ENCODE data around the gene GRB2. TPM values are rescaled to one million over a fixed set of nuclear protein-coding genes. Genes with fewer than 3 reads are reported as not detected.

GRB2 gene
- total and polyA plus RNA-seq, 10 of the 15 experiments (the other 5 are each of a cell fraction or from before 2014, with no cell fraction given), result 113 to 268 (median 158) TPM

- TF ChIP-seq ATF7 (IDR thresholded peaks at IDR 0.05; ENCODE audit: low read depth) (peak; percentile 33; the same call in 1 of the 2 replicates), CTCF (IDR thresholded peaks at IDR 0.05 in 2 of 3, conservative IDR thresholded peaks at IDR 0.05 in 1 of 3; ENCODE audit: control insufficient read depth in 2 of 3, extremely low read depth in 1 of 3, insufficient read depth in 1 of 3, low read depth in 3 of 3, low read length in 3 of 3) (no peak), FOXK2 (IDR thresholded peaks at IDR 0.05) (no peak), POU2F2 (IDR thresholded peaks at IDR 0.05; ENCODE audit: borderline replicate concordance, low read depth, low read length) (peak; percentile 98; the same call in 2 of the 3 replicates), MXI1 (IDR thresholded peaks at IDR 0.05; ENCODE audit: low read depth, low read length) (no peak; the same call in 1 of the 2 replicates), CREB1 (IDR thresholded peaks at IDR 0.05; ENCODE audit: low read depth) (no peak), LARP7 (IDR thresholded peaks at IDR 0.05) (no peak), NRF1 (conservative IDR thresholded peaks at IDR 0.05; ENCODE audit: low read depth, low read length) (no peak), RB1 (IDR thresholded peaks at IDR 0.05; ENCODE audit: borderline replicate concordance) (no peak), GABPA (IDR thresholded peaks at IDR 0.05; ENCODE audit: low read depth) (no peak), ZNF384 (IDR thresholded peaks at IDR 0.05; ENCODE audit: borderline replicate concordance, low read depth, low read length) (no peak; the same call in 1 of the 2 replicates), EED (IDR thresholded peaks at IDR 0.05; ENCODE audit: low read depth) (no peak), NFIC (IDR thresholded peaks at IDR 0.05; ENCODE audit: low read depth, low read length) (no peak), ZNF687 (IDR thresholded peaks at IDR 0.05) (no peak), HDAC6 (IDR thresholded peaks at IDR 0.05; ENCODE audit: unreplicated experiment) (no peak), CREM (IDR thresholded peaks at IDR 0.05; ENCODE audit: low read depth) (0 out of 2 replicates have a peak, but pooled peaks have one; percentile 13), FOXM1 (IDR thresholded peaks at IDR 0.05; ENCODE audit: low read depth, low read length) (peak; percentile 73; the same call in 1 of the 2 replicates), NBN (IDR thresholded peaks at IDR 0.05) (0 out of 2 replicates have a peak, but pooled peaks have one; percentile 46), IRF4 (IDR thresholded peaks at IDR 0.05; ENCODE audit: low read depth, low read length) (no peak), BRCA1 (IDR thresholded peaks at IDR 0.05; ENCODE audit: low read depth, low read length) (no peak), SMC3 (IDR thresholded peaks at IDR 0.05; ENCODE audit: borderline replicate concordance, low read length) (peak; percentile 20; the same call in 1 of the 2 replicates), ZNF217 (IDR thresholded peaks at IDR 0.05) (0 out of 2 replicates have a peak, but pooled peaks have one; percentile 8), CBFB (IDR thresholded peaks at IDR 0.05; ENCODE audit: low read depth) (no peak; the same call in 1 of the 2 replicates), NR2C1 (IDR thresholded peaks at IDR 0.05) (no peak), CBX5 (IDR thresholded peaks at IDR 0.05; ENCODE audit: low read depth) (no peak), USF1 (IDR thresholded peaks at IDR 0.05; ENCODE audit: borderline replicate concordance, extremely low read length, insufficient read depth, low read depth, low read length) (no peak), ZBED1 (IDR thresholded peaks at IDR 0.05; ENCODE audit: borderline replicate concordance) (no peak)
Observed at GRCh38 chr17:75345514-75346167, 59.8 kb downstream of the GRB2 start (continued).

All from GM12878 (cell line).